ENCODE results near the gene MRPL43. TPM values are rescaled to one million over a fixed set of nuclear protein-coding genes. Genes with fewer than 3 reads are reported as not detected.

Gene MRPL43
- total and polyA plus RNA-seq, 2 donors (not counting 1 experiment from before 2014, with no cell fraction given), result 61.4 to 62.1 TPM

DNA sequence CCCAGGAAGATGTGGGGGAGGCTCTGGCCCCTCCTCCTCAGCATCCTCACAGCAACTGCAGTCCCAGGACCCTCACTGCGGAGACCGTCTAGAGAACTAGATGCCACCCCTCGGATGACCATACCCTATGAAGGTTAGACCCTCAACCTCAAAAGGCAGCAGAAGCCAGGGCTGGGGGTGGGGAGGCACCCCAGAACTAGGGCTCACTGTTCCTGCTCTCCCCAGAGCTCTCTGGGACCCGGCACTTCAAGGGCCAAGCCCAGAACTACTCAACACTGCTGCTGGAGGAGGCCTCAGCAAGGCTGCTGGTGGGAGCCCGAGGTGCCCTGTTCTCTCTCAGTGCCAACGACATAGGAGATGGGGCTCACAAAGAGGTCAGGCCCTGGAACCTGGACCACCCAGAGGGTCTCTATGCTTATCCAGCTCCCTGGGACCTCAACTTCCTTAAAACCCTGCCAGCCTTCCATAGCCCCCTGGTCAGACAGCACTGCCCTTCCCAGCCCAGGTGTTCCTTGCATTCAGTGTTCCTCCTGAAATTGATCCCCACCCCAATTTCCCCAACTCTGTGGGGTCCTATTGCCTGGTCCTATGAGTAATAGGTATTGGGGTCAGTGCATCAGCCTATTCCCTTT is 14.3 kb downstream of the MRPL43 start:
- H3K4me3 ChIP-seq (replicated peaks in 1 of 4; ENCODE audit: control extremely low read depth in 1 of 4, insufficient read depth in 1 of 4, low read depth in 3 of 4, low read length in 4 of 4), result no peak overlapping the region
- no peak for TF ChIP-seq EZH2 (IDR thresholded peaks at IDR 0.05; ENCODE audit: low read length, missing control alignments)
- TF ChIP-seq, protein P1, sequence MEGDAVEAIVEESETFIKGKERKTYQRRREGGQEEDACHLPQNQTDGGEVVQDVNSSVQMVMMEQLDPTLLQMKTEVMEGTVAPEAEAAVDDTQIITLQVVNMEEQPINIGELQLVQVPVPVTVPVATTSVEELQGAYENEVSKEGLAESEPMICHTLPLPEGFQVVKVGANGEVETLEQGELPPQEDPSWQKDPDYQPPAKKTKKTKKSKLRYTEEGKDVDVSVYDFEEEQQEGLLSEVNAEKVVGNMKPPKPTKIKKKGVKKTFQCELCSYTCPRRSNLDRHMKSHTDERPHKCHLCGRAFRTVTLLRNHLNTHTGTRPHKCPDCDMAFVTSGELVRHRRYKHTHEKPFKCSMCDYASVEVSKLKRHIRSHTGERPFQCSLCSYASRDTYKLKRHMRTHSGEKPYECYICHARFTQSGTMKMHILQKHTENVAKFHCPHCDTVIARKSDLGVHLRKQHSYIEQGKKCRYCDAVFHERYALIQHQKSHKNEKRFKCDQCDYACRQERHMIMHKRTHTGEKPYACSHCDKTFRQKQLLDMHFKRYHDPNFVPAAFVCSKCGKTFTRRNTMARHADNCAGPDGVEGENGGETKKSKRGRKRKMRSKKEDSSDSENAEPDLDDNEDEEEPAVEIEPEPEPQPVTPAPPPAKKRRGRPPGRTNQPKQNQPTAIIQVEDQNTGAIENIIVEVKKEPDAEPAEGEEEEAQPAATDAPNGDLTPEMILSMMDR (conservative IDR thresholded peaks at IDR 0.05 in 1 of 2, IDR thresholded peaks at IDR 0.05 in 1 of 2; ENCODE audit: low read depth in 1 of 2, low read length in 2 of 2), result no peak
- H3K79me2 ChIP-seq (ENCODE audit: control insufficient read depth, insufficient read depth, low read length), result no peaks in the 10 kb centered on the region
- H3K9ac ChIP-seq (ENCODE audit: insufficient read depth, low read length), result no peak overlapping the region
- no peaks in the 10 kb centered on the region for H4K20me1 ChIP-seq (ENCODE audit: control insufficient read depth, extremely low read depth, insufficient read depth, low read length)
- H3K9me3 ChIP-seq (ENCODE audit: control insufficient read depth, insufficient read depth, low read depth, low read length), result no peaks in the 10 kb centered on the region
- no peak overlapping the region for H2AFZ ChIP-seq (ENCODE audit: low read length)
- no peak overlapping the region for H3K4me2 ChIP-seq (ENCODE audit: extremely low read depth, insufficient read depth, low read length)
- DNase-seq (ENCODE audit: low read depth in 2 of 2), result no peak
- no peaks in the 10 kb centered on the region for H3K27me3 ChIP-seq (ENCODE audit: control insufficient read depth, insufficient read depth, low read length)
- H3K27ac ChIP-seq (ENCODE audit: insufficient read depth, low read length), result no peak overlapping the region
- H3K4me1 ChIP-seq (ENCODE audit: control insufficient read depth, extremely low read depth, insufficient read depth, low read length), result peaks cover 3% of the 10 kb centered on the region
- no peaks in the 10 kb centered on the region for H3K36me3 ChIP-seq (ENCODE audit: control insufficient read depth, insufficient read depth, low read length)

DNA sequence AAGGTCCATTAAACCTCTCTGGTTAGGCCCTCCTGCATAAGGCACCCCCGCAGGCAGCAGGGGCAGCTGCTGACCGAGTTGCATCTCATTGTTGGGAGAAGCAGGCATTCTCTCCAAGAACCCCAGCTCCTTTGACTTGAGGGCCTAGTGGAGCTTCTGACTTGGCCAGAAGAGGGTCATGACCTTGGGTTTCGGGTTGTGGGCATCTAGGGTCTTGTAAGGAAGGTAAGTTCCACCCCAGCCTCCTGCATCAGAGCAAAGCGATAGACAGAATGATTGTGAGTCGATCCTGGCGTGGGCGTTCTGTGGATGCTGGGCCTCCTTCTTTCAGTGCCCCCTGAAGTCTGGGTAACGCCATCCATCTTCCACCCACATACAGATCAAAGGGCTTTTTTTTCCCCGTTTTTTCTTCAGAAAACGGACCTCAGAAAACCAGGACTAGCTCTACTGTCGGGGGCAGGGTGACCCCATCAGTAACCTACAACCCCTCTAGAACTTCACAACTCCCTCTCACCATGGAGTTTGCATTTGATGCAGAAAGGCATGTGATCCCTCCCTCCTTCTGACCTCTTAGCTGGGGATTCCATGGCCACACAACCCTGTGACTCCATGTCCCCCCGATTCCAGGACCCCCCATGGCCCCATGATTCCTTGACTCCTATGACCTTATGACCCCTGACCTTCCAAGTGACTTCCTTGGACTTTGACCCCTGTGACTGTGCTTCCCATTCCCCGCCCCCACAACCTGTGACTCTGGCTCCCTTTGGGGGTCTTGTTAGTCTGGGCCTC is 15.0 kb downstream of the MRPL43 start:
- H3K9ac ChIP-seq (ENCODE audit: insufficient read depth, low read length), result no peak overlapping the region
- H3K27me3 ChIP-seq (ENCODE audit: control insufficient read depth, insufficient read depth, low read length), result no peaks in the 10 kb centered on the region
- no peak for DNase-seq (ENCODE audit: low read depth in 2 of 2)
- H3K4me3 ChIP-seq (replicated peaks in 1 of 4; ENCODE audit: control extremely low read depth in 1 of 4, insufficient read depth in 1 of 4, low read depth in 3 of 4, low read length in 4 of 4), result no peak overlapping the region
- peaks cover 3% of the 10 kb centered on the region for H3K4me1 ChIP-seq (ENCODE audit: control insufficient read depth, extremely low read depth, insufficient read depth, low read length)
- H3K27ac ChIP-seq (ENCODE audit: insufficient read depth, low read length), result no peak overlapping the region
- no peaks in the 10 kb centered on the region for H4K20me1 ChIP-seq (ENCODE audit: control insufficient read depth, extremely low read depth, insufficient read depth, low read length)
- TF ChIP-seq, protein P1 (conservative IDR thresholded peaks at IDR 0.05 in 1 of 2, IDR thresholded peaks at IDR 0.05 in 1 of 2; ENCODE audit: low read depth in 1 of 2, low read length in 2 of 2), result no peak
- TF ChIP-seq EZH2 (IDR thresholded peaks at IDR 0.05; ENCODE audit: low read length, missing control alignments), result no peak
- H3K36me3 ChIP-seq (ENCODE audit: control insufficient read depth, insufficient read depth, low read length), result no peaks in the 10 kb centered on the region
- no peak overlapping the region for H2AFZ ChIP-seq (ENCODE audit: low read length)
- no peaks in the 10 kb centered on the region for H3K79me2 ChIP-seq (ENCODE audit: control insufficient read depth, insufficient read depth, low read length)
- H3K4me2 ChIP-seq (ENCODE audit: extremely low read depth, insufficient read depth, low read length), result no peak overlapping the region
- no peaks in the 10 kb centered on the region for H3K9me3 ChIP-seq (ENCODE audit: control insufficient read depth, insufficient read depth, low read depth, low read length)

DNA sequence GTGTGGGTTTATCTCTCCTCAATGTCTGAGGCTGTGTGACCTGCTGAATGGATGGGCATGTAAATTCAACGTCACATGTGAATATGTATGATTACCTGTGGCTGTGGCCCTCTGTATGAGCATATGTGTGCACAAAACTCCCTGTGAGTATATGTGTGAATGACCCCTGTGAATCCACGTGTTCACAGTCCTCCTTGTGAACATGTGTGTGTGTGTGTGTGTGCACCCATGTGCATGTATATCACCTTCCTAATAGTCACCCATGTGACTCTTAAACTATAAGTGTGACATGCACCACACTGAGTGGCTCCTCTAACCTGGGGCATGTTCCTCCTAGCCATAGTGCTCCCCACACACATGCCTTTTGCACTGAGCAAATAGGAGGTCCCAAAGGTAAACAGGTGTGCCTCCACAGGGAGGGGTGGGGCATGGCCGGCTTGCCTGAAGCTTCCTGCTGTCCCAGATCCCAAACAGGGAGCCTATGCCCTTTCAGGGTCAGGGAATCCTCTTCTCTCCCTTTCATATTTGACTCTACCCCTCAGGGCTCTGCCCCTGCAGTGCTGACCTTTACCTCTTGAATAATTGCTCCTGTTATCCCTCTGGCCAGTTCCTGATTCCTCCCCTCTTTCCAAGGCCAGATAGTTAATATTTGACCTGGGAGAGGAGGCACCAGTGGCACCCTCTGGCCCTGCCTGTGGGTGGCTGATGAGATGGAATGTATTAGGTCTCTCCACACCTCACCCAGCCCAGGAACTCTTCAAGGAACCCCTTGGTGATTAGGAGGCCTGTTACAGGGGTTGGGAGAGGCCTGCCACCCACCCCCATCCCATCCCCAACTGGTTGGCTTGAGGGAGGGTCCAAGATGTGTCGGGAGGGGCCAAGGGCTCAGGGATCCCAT is 16.1 kb downstream of the MRPL43 start:
- TF ChIP-seq, protein P1 (conservative IDR thresholded peaks at IDR 0.05 in 1 of 2, IDR thresholded peaks at IDR 0.05 in 1 of 2; ENCODE audit: low read depth in 1 of 2, low read length in 2 of 2), result no peak
- TF ChIP-seq EZH2 (IDR thresholded peaks at IDR 0.05; ENCODE audit: low read length, missing control alignments), result no peak
- DNase-seq (ENCODE audit: low read depth in 2 of 2), result no peak
- H3K4me3 ChIP-seq (replicated peaks in 1 of 4; ENCODE audit: control extremely low read depth in 1 of 4, insufficient read depth in 1 of 4, low read depth in 3 of 4, low read length in 4 of 4), result no peak overlapping the region
- peaks cover 3% of the 10 kb centered on the region for H3K4me1 ChIP-seq (ENCODE audit: control insufficient read depth, extremely low read depth, insufficient read depth, low read length)
- no peaks in the 10 kb centered on the region for H3K9me3 ChIP-seq (ENCODE audit: control insufficient read depth, insufficient read depth, low read depth, low read length)
- no peak overlapping the region for H3K4me2 ChIP-seq (ENCODE audit: extremely low read depth, insufficient read depth, low read length)
- no peaks in the 10 kb centered on the region for H3K36me3 ChIP-seq (ENCODE audit: control insufficient read depth, insufficient read depth, low read length)
- no peak overlapping the region for H3K27ac ChIP-seq (ENCODE audit: insufficient read depth, low read length)
- no peak overlapping the region for H2AFZ ChIP-seq (ENCODE audit: low read length)
- no peak overlapping the region for H3K9ac ChIP-seq (ENCODE audit: insufficient read depth, low read length)
- H4K20me1 ChIP-seq (ENCODE audit: control insufficient read depth, extremely low read depth, insufficient read depth, low read length), result no peaks in the 10 kb centered on the region
- no peaks in the 10 kb centered on the region for H3K27me3 ChIP-seq (ENCODE audit: control insufficient read depth, insufficient read depth, low read length)
- no peaks in the 10 kb centered on the region for H3K79me2 ChIP-seq (ENCODE audit: control insufficient read depth, insufficient read depth, low read length)

Measured in fibroblast of lung (primary cell).